A549 (cell line): ENCODE measurements around the gene OR5A1.

Experiments used
- BCL3 ChIP-seq: fragments of >200 bp; sonication (Bioruptor Twin); formaldehyde crosslinking; IDR thresholded peaks from 3 replicates; pipeline ENCODE4 v1.6.1; 2016
- CHD2 ChIP-seq: fragments of 150-350 bp; IDR thresholded peaks from 2 replicates; pipeline ENCODE4 v1.6.1; 2014; ENCODE audit warnings: low read length; ENCODE audit not compliant: partially characterized antibody
- CTCF ChIP-seq: fragments of >200 bp; sonication (Bioruptor Twin); formaldehyde crosslinking; IDR thresholded peaks from 3 replicates; pipeline ENCODE4 v1.5.1; 2016
- EP300 ChIP-seq, 2 experiments: fragments of >200 bp; sonication (Bioruptor Twin); formaldehyde crosslinking; IDR thresholded peaks; 2 replicates in 1 of 2; 3 replicates in 1 of 2; pipeline ENCODE4 v1.6.1; 2016 to 2017
- MAFK ChIP-seq: fragments of 450-650 bp; IDR thresholded peaks from 2 replicates; pipeline ENCODE4 v1.6.1; 2014; ENCODE audit not compliant: partially characterized antibody
- TP53 ChIP-seq: fragments of 250-450 bp; sonication (Bioruptor Pico); IDR thresholded peaks from 2 replicates; pipeline ENCODE4 v1.5.0; 2021; ENCODE audit warnings: mild to moderate bottlenecking, moderate library complexity
- ZC3H11A ChIP-seq: fragments of 450-650 bp; IDR thresholded peaks from 2 replicates; pipeline ENCODE4 v1.6.1; 2014; ENCODE audit warnings: antibody characterized with exemption, mild to moderate bottlenecking
- ZFP36 ChIP-seq: fragments of 450-650 bp; IDR thresholded peaks from 2 replicates; pipeline ENCODE4 v1.6.1; 2014; ENCODE audit warnings: borderline replicate concordance; ENCODE audit not compliant: partially characterized antibody

- TF ChIP-seq BCL3 (no peak), CHD2 (no peak), CTCF (no peak), EP300 (IDR thresholded peaks at IDR 0.05) (no peak), MAFK (no peak), ZFP36 (no peak), ZC3H11A (no peak), TP53 (no peak)
Observed at GRCh38 chr11:59480359-59480758, 44.1 kb downstream of the OR5A1 start.
